Activated CD8-positive, alpha-beta memory T cell treated with anti-CD3 and anti-CD28 coated beads, Interleukin-2, amount 10 ng/mL, durations not matched to agents 7 days and 5 days (primary cell): Measurements from ENCODE around the gene SYCE3. TPM values are rescaled to one million over a fixed set of nuclear protein-coding genes. Genes with fewer than 3 reads are reported as not detected.
"Not testable (repeated sequence)": the region's sequence is repeated elsewhere in the genome, so short reads cannot be mapped to it uniquely, and the experiment has no call there.

Source experiments
- ATAC-seq: fragments of 150-1000 bp; cut with Tn5 transposase; one replicate; pipeline ENCODE4 v1.10.0; 2021; ENCODE audit warnings: moderate library complexity
- CTCF ChIA-PET: fragments of 350-600 bp; sonication (Branson Sonifier 250); formaldehyde crosslinking; loops from one replicate; lab custom pipeline; 2021; ENCODE audit warnings: antibody characterized with exemption; lab: Charles Lee
- DNase-seq: peaks from one replicate; pipeline ENCODE4 v3.0.0-alpha.2; 2020
- H3K27ac Mint-ChIP-seq: one replicate; pipeline ENCODE4 v1.8.0; 2021; ENCODE audit warnings: mild to moderate bottlenecking, mixed read lengths
- H3K27me3 Mint-ChIP-seq: one replicate; pipeline ENCODE4 v1.8.0; 2021; ENCODE audit warnings: mixed read lengths
- H3K36me3 Mint-ChIP-seq: one replicate; pipeline ENCODE4 v1.8.0; 2021; ENCODE audit warnings: mild to moderate bottlenecking, mixed read lengths
- H3K4me1 Mint-ChIP-seq: one replicate; pipeline ENCODE4 v1.8.0; 2021; ENCODE audit warnings: mixed read lengths
- H3K4me3 Mint-ChIP-seq: one replicate; pipeline ENCODE4 v1.8.0; 2021; ENCODE audit warnings: mild to moderate bottlenecking, moderate library complexity, mixed read lengths
- H3K9me3 Mint-ChIP-seq: one replicate; pipeline ENCODE4 v1.8.0; 2022; ENCODE audit warnings: low read depth, mixed read lengths
- total RNA-seq, 2 experiments: library from RNA; stranded (reverse); gene quantifications; one replicate each; pipeline ENCODE4 v1.2.3, GENCODE V29; 2021

The SYCE3 gene
- total RNA-seq, 2 experiments from 2014 or later = 0.76 to 0.96 TPM

GRCh38 chr22:50533856-50534711 is 28.6 kb downstream of the SYCE3 start:
- Mint-ChIP-seq H3K4me3 (peak overlapping the region; percentile 27), H3K27ac (peak overlapping the region; percentile 100), H3K4me1 (peaks cover 45% of the 10 kb centered on the region)
- not testable (repeated sequence) for ATAC-seq, H3K27me3 Mint-ChIP-seq, H3K9me3 Mint-ChIP-seq, H3K36me3 Mint-ChIP-seq, DNase-seq
- CTCF ChIA-PET = interaction anchor here (1.1 to 3.3 kb wide), 4 partner anchors 11 to 87 kb away, joined by 3 to 21 read pairs (median 6); partner anchors contain the start of genes KLHDC7B and SYCE3

DNA sequence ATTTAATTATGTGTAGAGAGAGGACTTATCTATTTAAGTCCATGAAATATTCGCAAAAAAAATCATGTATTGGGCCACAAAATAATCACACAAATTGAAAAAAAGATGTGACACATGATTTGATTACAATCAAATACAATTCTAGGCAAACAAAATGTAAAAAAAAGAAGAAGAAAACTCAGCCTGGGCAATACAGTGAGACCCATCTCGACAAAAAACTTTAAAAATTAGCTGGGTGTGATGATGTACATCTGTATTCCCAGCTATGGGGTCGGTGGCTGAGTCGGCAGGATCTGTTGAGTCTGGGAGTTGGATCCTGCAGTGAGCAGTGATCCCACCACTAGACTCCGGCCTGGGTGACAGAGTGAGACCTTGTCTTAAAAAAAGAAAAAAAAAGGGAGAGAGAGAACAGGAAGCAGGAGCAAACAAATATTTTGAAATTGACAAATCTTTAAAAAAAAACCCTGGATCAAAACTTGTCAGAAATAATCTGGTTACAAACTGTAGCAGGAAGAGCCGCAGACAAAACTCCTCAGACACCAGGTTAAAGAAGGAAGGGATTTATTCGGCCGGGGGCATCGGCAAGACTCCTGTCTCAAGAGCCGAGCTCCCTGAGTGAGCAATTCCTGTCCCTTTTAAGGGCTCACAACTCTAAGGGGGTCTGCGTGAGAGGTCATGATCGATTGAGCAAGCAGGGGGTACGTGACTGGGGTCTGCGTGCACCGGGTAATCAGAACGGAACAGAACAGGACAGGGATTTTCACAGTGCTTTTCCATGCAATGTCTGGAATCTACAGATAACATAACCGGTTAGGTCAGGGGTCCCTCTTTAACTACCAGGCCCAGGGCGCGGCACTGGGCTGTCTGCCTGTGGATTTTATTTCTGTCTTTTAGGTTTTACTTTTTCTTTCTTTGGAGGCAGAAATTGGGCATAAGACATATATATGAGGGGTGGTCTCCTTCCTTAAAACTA is 29.6 kb downstream of the SYCE3 start:
- peaks cover 48% of the 10 kb centered on the region for H3K4me1 Mint-ChIP-seq
- DNase-seq (no peak), ATAC-seq (no peak)
- H3K27me3 Mint-ChIP-seq = no peaks in the 10 kb centered on the region
- peak overlapping the region; percentile 100 for H3K27ac Mint-ChIP-seq
- H3K36me3 Mint-ChIP-seq = peaks cover 11% of the 10 kb centered on the region
- H3K4me3 Mint-ChIP-seq = peak overlapping the region; percentile 94
- CTCF ChIA-PET = interaction anchor here (0.8 to 3.3 kb wide), 6 partner anchors 12 to 88 kb away, joined by 3 to 21 read pairs (median 8); partner anchors contain the start of genes KLHDC7B and SYCE3
- no peaks in the 10 kb centered on the region for H3K9me3 Mint-ChIP-seq

DNA sequence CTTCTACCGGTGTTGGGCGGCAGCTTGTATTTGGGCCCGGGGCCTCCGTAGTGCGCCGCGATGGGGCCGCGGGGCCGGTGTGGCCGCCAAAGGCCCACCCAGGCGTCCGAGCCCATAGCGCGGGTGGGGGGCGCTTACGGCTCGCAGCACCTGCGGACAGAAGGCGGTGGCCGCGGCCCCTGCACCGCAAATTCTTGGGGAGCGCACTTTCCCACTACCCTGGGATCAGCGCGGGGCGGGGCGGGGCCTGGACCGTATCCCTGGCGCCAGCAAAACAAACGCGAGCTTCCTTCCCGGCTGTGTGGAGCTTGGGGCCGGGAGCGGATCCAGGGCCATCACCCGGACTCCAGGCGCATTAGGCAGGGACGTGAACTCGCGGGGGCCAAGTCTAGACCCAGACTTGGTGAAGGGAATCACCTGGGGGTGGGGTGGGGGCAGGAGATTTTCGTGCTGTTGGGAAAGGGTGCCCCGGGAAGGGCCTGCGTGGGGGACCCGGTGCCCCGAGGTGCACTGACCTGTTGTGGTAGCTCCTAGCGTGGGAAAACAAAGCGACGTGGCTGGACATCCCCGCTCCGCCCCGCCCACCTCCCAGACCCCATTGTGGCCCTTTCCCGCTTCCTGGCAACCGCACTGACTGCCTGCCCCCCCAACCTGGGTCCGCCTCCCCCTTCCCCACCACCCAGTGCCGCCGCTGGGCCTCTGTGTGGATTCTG is 30.6 kb downstream of the SYCE3 start:
- peak overlapping the region; percentile 94 for H3K4me3 Mint-ChIP-seq
- CTCF ChIA-PET = interaction anchor here (0.8 to 3.3 kb wide), 7 partner anchors 13 to 89 kb away, joined by 3 to 21 read pairs (median 5); partner anchors contain the start of genes KLHDC7B, LMF2, NCAPH2 and SYCE3
- H3K27me3 Mint-ChIP-seq = no peaks in the 10 kb centered on the region
- DNase-seq (peak; percentile 59), ATAC-seq (no peak)
- H3K4me1 Mint-ChIP-seq = peaks cover 51% of the 10 kb centered on the region
- H3K36me3 Mint-ChIP-seq = peaks cover 13% of the 10 kb centered on the region
- H3K9me3 Mint-ChIP-seq = no peaks in the 10 kb centered on the region
- H3K27ac Mint-ChIP-seq = peak overlapping the region; percentile 100

DNA sequence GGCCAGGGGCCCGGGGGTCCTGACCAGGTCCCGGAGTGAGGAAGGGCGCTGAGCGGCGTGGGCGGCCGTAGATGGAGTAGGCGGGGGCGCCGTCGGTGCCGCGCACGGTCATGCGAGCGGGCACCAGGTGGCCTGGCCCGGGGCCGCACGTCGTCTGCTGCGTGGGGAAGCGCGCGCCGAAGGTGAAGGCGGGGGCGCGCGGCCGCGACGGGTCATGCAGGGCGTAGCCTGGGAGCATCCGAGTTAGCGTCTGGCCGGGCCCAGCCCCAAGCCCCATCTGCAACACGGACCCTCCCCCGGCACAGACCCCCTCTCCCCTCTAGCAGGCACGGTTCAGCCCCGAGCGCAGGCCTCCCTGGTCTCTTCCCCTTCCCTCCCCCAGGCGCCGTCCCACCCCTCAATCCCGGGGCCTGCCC is 31.2 kb downstream of the SYCE3 start:
- H3K4me1 Mint-ChIP-seq = peaks cover 55% of the 10 kb centered on the region
- peak overlapping the region; percentile 100 for H3K27ac Mint-ChIP-seq
- ATAC-seq (peak; percentile 34), DNase-seq (peak; percentile 88)
- CTCF ChIA-PET = interaction anchor here (0.8 to 3.3 kb wide), 6 partner anchors 14 to 89 kb away, joined by 3 to 21 read pairs (median 6); partner anchors contain the start of genes KLHDC7B, LMF2, NCAPH2 and SYCE3
- no peaks in the 10 kb centered on the region for H3K9me3 Mint-ChIP-seq
- H3K36me3 Mint-ChIP-seq = peaks cover 13% of the 10 kb centered on the region
- H3K27me3 Mint-ChIP-seq = no peaks in the 10 kb centered on the region
- H3K4me3 Mint-ChIP-seq = peak overlapping the region; percentile 94

GRCh38 chr22:50530877-50531545 is 31.7 kb downstream of the SYCE3 start:
- Mint-ChIP-seq H3K27me3 (no peaks in the 10 kb centered on the region), H3K4me1 (peaks cover 52% of the 10 kb centered on the region), H3K36me3 (peaks cover 11% of the 10 kb centered on the region), H3K9me3 (no peaks in the 10 kb centered on the region), H3K27ac (peak overlapping the region; percentile 100), H3K4me3 (peak overlapping the region; percentile 94)
- peak; percentile 49 for ATAC-seq
- DNase-seq = peak; percentile 95
- CTCF ChIA-PET = interaction anchor here (1.3 to 3.3 kb wide), 4 partner anchors 14 to 90 kb away, joined by 5 to 21 read pairs (median 10); partner anchors contain the start of genes KLHDC7B and SYCE3

DNA sequence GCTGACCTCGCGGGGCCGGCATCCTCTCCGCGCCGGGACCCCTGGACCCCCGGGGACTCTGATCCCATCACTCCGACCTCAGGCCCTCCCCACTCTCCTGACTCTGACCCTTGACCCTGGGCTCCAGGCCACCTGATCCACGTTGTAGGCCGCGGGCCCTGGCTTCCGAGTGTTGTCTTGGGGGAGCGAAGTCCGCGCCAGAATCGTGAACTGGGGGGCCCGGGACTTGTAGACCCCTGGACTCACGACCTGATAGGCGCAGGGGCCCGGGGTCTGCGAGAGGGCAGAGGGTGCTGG is 32.2 kb downstream of the SYCE3 start:
- Mint-ChIP-seq H3K27me3 (no peaks in the 10 kb centered on the region), H3K4me3 (peak overlapping the region; percentile 94), H3K36me3 (peaks cover 11% of the 10 kb centered on the region), H3K9me3 (no peaks in the 10 kb centered on the region), H3K4me1 (peaks cover 52% of the 10 kb centered on the region), H3K27ac (peak overlapping the region; percentile 100)
- CTCF ChIA-PET = interaction anchor here (2.4 to 3.3 kb wide), 2 partner anchors 15 to 90 kb away, joined by 11 to 21 read pairs; partner anchors contain the start of gene KLHDC7B
- DNase-seq (no peak), ATAC-seq (peak; percentile 6)

DNA sequence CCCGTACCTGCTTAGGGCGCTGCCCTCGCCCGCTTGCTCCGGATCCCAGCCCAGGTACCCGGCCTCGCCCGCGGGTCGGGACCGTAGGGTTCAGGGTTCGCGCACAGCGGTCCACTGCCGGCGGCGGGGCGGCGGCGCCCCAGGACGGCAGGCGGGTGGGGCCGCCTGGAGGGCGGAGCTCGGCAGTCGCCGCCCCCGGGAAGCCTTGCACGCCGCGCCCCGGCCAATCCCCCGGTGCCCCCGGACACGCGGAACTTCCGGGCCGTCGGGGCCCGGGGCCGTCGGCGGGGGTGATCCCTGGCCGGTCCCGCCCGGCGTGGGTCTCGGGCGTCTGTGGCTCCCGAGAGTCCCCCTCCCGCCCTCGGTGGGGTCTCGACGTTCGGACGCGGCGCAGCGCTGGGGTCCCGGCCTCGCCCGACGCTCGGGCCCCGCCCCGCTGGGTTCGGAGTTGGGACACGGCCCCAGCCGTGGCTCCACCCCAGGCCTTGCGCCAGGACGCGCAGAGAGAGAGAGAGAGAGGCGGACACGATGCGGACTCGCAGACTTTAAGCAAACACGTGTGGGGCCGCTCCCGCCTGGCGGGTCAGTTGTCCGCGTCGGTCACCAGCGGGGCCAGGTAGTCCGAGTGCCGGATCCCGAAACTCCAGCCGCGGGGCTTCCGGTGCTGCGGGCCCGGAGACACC is 32.7 kb downstream of the SYCE3 start, which contains the start of gene TYMP:
Gene TYMP, minus strand, starts transcription at position 116 of the 683 bp plus-strand sequence. CDS start 303 bp downstream, outside the sequence.
- H3K9me3 Mint-ChIP-seq = no peaks in the 10 kb centered on the region
- peaks cover 11% of the 10 kb centered on the region for H3K36me3 Mint-ChIP-seq
- peak within 1 kb of the TSS; percentile 100 for H3K27ac Mint-ChIP-seq
- peak; percentile 34 for ATAC-seq
- peaks cover 49% of the 10 kb centered on the region for H3K4me1 Mint-ChIP-seq
- CTCF ChIA-PET = interaction anchor here (0.6 to 7.1 kb wide), 8 partner anchors 9 to 188 kb away, joined by 3 to 69 read pairs (median 6); partner anchors contain the start of genes CHKB, KLHDC7B and SYCE3
- peak within 1 kb of the TSS; percentile 94 for H3K4me3 Mint-ChIP-seq
- no peaks in the 10 kb centered on the region for H3K27me3 Mint-ChIP-seq
- DNase-seq = peak; percentile 88

GRCh38 chr22:50529416-50529896 is 33.3 kb downstream of the SYCE3 start:
- no peaks in the 10 kb centered on the region for H3K9me3 Mint-ChIP-seq
- ATAC-seq (no peak), DNase-seq (no peak)
- CTCF ChIA-PET = interaction anchor here (1.0 to 7.1 kb wide), 7 partner anchors 10 to 187 kb away, joined by 3 to 69 read pairs (median 8); partner anchors contain the start of genes KLHDC7B and SYCE3
- H3K4me3 Mint-ChIP-seq = peak overlapping the region; percentile 80
- H3K27me3 Mint-ChIP-seq = no peaks in the 10 kb centered on the region
- H3K36me3 Mint-ChIP-seq = peaks cover 14% of the 10 kb centered on the region
- peak overlapping the region; percentile 94 for H3K27ac Mint-ChIP-seq
- H3K4me1 Mint-ChIP-seq = peaks cover 52% of the 10 kb centered on the region

DNA sequence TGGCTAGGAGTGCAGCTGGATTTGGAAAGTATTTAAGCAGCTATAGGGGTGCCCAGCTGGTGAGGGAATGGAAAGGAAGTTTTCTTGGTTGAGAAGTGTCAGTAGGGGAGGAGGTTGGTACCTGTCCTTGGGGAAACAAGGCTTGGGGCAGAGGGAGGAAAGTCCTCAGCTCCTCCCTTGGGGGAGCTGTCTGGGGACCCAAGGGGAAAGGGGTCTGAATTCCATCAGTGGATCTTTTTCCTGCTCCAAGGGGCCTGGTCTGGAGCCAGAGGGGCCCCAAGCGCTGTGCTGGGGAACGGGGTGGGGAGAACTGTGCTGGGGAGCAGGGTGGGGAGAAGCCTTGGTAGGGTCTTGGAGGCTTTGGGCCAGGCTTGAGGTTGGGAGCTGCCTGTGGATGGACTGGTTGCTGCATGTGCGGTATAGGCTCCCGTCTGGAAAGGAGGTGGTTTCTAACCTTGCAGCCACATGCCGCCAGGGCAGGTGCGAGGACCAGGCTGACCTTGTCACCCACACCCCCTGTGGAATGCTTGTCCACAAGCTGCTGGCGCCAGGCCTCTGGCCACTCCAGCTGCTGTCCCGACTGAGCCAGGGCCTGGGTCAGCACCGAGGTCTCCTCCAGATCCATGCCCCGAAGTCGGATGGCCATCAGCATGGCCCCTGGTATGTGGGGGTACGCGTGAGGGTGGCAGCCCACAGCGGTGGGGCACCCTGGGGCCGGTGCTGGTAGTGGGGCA is 33.9 kb downstream of the SYCE3 start:
- no peaks in the 10 kb centered on the region for H3K9me3 Mint-ChIP-seq
- H3K27me3 Mint-ChIP-seq = no peaks in the 10 kb centered on the region
- no peak for ATAC-seq
- H3K36me3 Mint-ChIP-seq = peaks cover 15% of the 10 kb centered on the region
- CTCF ChIA-PET = interaction anchor here (1.2 to 7.1 kb wide), 7 partner anchors 11 to 187 kb away, joined by 3 to 69 read pairs (median 29); partner anchors contain the start of genes KLHDC7B and SYCE3
- peak overlapping the region; percentile 80 for H3K4me3 Mint-ChIP-seq
- no peak for DNase-seq
- peak overlapping the region; percentile 94 for H3K27ac Mint-ChIP-seq
- H3K4me1 Mint-ChIP-seq = peaks cover 49% of the 10 kb centered on the region

GRCh38 chr22:50527921-50528681 is 34.6 kb downstream of the SYCE3 start:
- CTCF ChIA-PET = interaction anchor here (1.8 to 7.1 kb wide), 6 partner anchors 11 to 92 kb away, joined by 5 to 69 read pairs (median 31); partner anchors contain the start of genes KLHDC7B and SYCE3
- H3K27ac Mint-ChIP-seq = peak overlapping the region; percentile 94
- peak overlapping the region; percentile 80 for H3K4me3 Mint-ChIP-seq
- DNase-seq (no peak), ATAC-seq (no peak)
- no peaks in the 10 kb centered on the region for H3K9me3 Mint-ChIP-seq
- peaks cover 49% of the 10 kb centered on the region for H3K4me1 Mint-ChIP-seq
- peaks cover 19% of the 10 kb centered on the region for H3K36me3 Mint-ChIP-seq
- no peaks in the 10 kb centered on the region for H3K27me3 Mint-ChIP-seq
